Mammary epithelial cell (primary cell): ENCODE results near the gene SFTA2.

Experiments used
- CTCF ChIP-seq, 2 donors: IDR thresholded peaks in 1 of 2; conservative IDR thresholded peaks in 1 of 2; 2 replicates each; pipeline ENCODE4 v1.5.1; 2011 to 2012; ENCODE audit warnings: inconsistent platforms in 2 of 2, low read length in 2 of 2, mild to moderate bottlenecking in 2 of 2, control low read depth in 1 of 2, low read depth in 1 of 2; ENCODE audit not compliant: insufficient read depth in 1 of 2; ENCODE audit errors: extremely low read depth in 1 of 2
- EZH2 ChIP-seq: IDR thresholded peaks from 2 replicates; pipeline ENCODE4 v1.6.1; 2012; ENCODE audit warnings: low read length, inconsistent platforms, borderline replicate concordance

GRCh38 chr6:30965140-30965601 lies 33.2 kb upstream of the SFTA2 start:
- no peak for TF ChIP-seq CTCF (conservative IDR thresholded peaks at IDR 0.05 in 1 of 2, IDR thresholded peaks at IDR 0.05 in 1 of 2; ENCODE audit: extremely low read depth in 1 of 2, insufficient read depth in 1 of 2, low read depth in 1 of 2, low read length in 2 of 2)
- no peak for TF ChIP-seq EZH2
